K562 (cell line): ENCODE results near the gene TENT4B. TPM values are rescaled to one million over a fixed set of nuclear protein-coding genes. Genes with fewer than 3 reads are reported as not detected.
"Not testable (repeated sequence)": the region's sequence is repeated elsewhere in the genome, so short reads cannot be mapped to it uniquely, and the experiment has no call there.

Experiments
- ATAC-seq: fragments of 200-7000 bp; cut with Tn5 transposase; 3 replicates; pipeline ENCODE4 v1.9.1; 2020; ENCODE audit warnings: moderate library complexity
- BruUV-seq: library from RNA; stranded (reverse); fragments of 400-500 nt; replicated peaks from 2 replicates; lab custom pipeline; 2021; lab: Mats Ljungman, UMichigan
- CTCF ChIA-PET: fragments of 300-600 bp; formaldehyde crosslinking; extraction: SDS; loops from one replicate; lab custom pipeline; 2021; ENCODE audit warnings: low intra/inter-chr PET ratio; lab: Yijun Ruan, JAX
- POLR2A ChIA-PET: fragments of 300-600, 350-650 bp; sonication (Branson Sonifier 250); formaldehyde crosslinking; extraction: SDS; loops from one replicate; lab custom pipeline; 2021; ENCODE audit warnings: antibody characterized with exemption, inconsistent platforms; lab: Yijun Ruan, JAX
- DNase-seq, 4 experiments: peaks; one replicate each; pipeline versions ENCODE4 v3.0.0 to v3.0.0-alpha.2; 2011 to 2018; ENCODE audit warnings: low spot score in 3 of 4, mixed read lengths in 3 of 4; ENCODE audit errors: extremely low read depth in 1 of 4
- FAIRE-seq: peaks from 2 replicates; lab custom pipeline; 2011; peaks lifted over from hg19 to GRCh38; lab: Jason Lieb, UNC
- H2AFZ ChIP-seq: 2 replicates; pipeline ENCODE4 v1.6.0; 2011; ENCODE audit warnings: low read depth, low read length, control low read depth, inconsistent platforms
- H3K27ac ChIP-seq: fragments of 200-600 bp; 3 replicates; pipeline ENCODE4 v1.8.0; 2011; ENCODE audit warnings: low read depth, mild to moderate bottlenecking, control low read depth, inconsistent platforms, low read length, moderate library complexity, mixed read lengths; ENCODE audit errors: extremely low read depth
- H3K27me3 ChIP-seq, 2 experiments: fragments of 300-600 bp in 1 of 2; 2 replicates in 1 of 2; 3 replicates in 1 of 2; pipeline versions ENCODE4 v1.6.0 to v1.8.0; 2011; ENCODE audit warnings: inconsistent platforms in 2 of 2, low read length in 2 of 2, mild to moderate bottlenecking in 1 of 2, mixed read lengths in 1 of 2, moderate library complexity in 1 of 2; ENCODE audit not compliant: control insufficient read depth in 2 of 2, insufficient read depth in 2 of 2
- H3K36me3 ChIP-seq: fragments of 300-600 bp; 3 replicates; pipeline ENCODE4 v1.8.0; 2011; ENCODE audit warnings: mild to moderate bottlenecking, low read length, inconsistent platforms; ENCODE audit not compliant: control insufficient read depth, insufficient read depth
- H3K4me1 ChIP-seq, 2 experiments: fragments of 200-600 bp in 1 of 2; replicated peaks in 1 of 2; 2 replicates in 1 of 2; 3 replicates in 1 of 2; pipeline versions ENCODE4 v1.5.1 to v1.8.0; 2011; ENCODE audit warnings: inconsistent platforms in 2 of 2, low read length in 2 of 2, mild to moderate bottlenecking in 1 of 2, mixed read lengths in 1 of 2, moderate library complexity in 1 of 2; ENCODE audit not compliant: control insufficient read depth in 2 of 2, insufficient read depth in 2 of 2
- H3K4me2 ChIP-seq: 2 replicates; pipeline ENCODE4 v1.6.1; 2011; ENCODE audit warnings: low read length, control low read depth, inconsistent platforms, mixed read lengths; ENCODE audit not compliant: insufficient read depth
- H3K4me3 ChIP-seq: fragments of 200-600 bp; sonication (generic), shearing (Covaris generic); 2 replicates; pipeline ENCODE4 v1.5.1; 2016; ENCODE audit warnings: control low read depth, inconsistent platforms
- H3K79me2 ChIP-seq: fragments of 200-600 bp; 3 replicates; pipeline ENCODE4 v1.8.0; 2011; ENCODE audit warnings: low read length, inconsistent platforms; ENCODE audit not compliant: control insufficient read depth, insufficient read depth
- H3K9ac ChIP-seq, 2 experiments: 2 replicates each; pipeline versions ENCODE4 v1.6.0 to v1.6.1; 2011; ENCODE audit warnings: low read depth in 2 of 2, low read length in 2 of 2, control low read depth in 1 of 2, inconsistent platforms in 1 of 2, mild to moderate bottlenecking in 1 of 2, mixed read lengths in 1 of 2; ENCODE audit not compliant: insufficient read depth in 1 of 2
- H3K9me1 ChIP-seq: one replicate; pipeline ENCODE4 v1.6.0; 2011; ENCODE audit warnings: inconsistent platforms, mild to moderate bottlenecking, low read length, moderate library complexity; ENCODE audit not compliant: control insufficient read depth, insufficient read depth
- H3K9me3 ChIP-seq: replicated peaks from 2 replicates; pipeline ENCODE4 v1.5.1; 2011; ENCODE audit warnings: low read depth, low read length, inconsistent platforms; ENCODE audit not compliant: control insufficient read depth, insufficient read depth
- H4K20me1 ChIP-seq: replicated peaks from 2 replicates; pipeline ENCODE4 v1.6.1; 2011; ENCODE audit warnings: low read length, inconsistent platforms, mixed read lengths; ENCODE audit not compliant: control insufficient read depth, insufficient read depth
- ARHGAP35 ChIP-seq: fragments of 450-650 bp; IDR thresholded peaks from 2 replicates; pipeline ENCODE4 v1.6.1; 2018; ENCODE audit not compliant: partially characterized antibody
- FOXJ2 ChIP-seq: fragments of 200-800 bp; sonication (Bioruptor generic); IDR thresholded peaks from 2 replicates; pipeline ENCODE4 v1.6.1; 2016; ENCODE audit warnings: missing genetic modification characterization, missing compliant biosample characterization
- RNF2 ChIP-seq: sonication (generic); IDR thresholded peaks from 2 replicates; pipeline ENCODE4 v1.6.1; 2016
- YY1 ChIP-seq, 3 experiments: IDR thresholded peaks; 2 replicates each; pipeline ENCODE4 v1.6.1; 2011; ENCODE audit warnings: low read length in 2 of 3, mild to moderate bottlenecking in 2 of 3, moderate library complexity in 2 of 3, borderline replicate concordance in 1 of 3, control low read depth in 1 of 3, low read depth in 1 of 3; ENCODE audit not compliant: insufficient read depth in 3 of 3, insufficient replicate concordance in 2 of 3, control insufficient read depth in 1 of 3, insufficient read length in 1 of 3; ENCODE audit errors: extremely low read depth in 1 of 3
- ZNF76 ChIP-seq: fragments of 250-450 bp; sonication (Bioruptor Pico); IDR thresholded peaks from 2 replicates; pipeline ENCODE4 v1.4.0; 2020; ENCODE audit warnings: mild to moderate bottlenecking, moderate library complexity, borderline replicate concordance
- ZSCAN29 ChIP-seq: fragments of 450-650 bp; IDR thresholded peaks from 2 replicates; pipeline ENCODE4 v1.6.1; 2017
- WGBS: fragments of 100-300 bp; shearing (Covaris generic); methylation state at CpG from one replicate; pipeline ENCODE4 v1.1.6; 2016; ENCODE audit warnings: low coverage, mixed read lengths; ENCODE audit not compliant: insufficient coverage; ENCODE audit errors: missing lambda C conversion rate; 5-methylcytosine and 5-hydroxymethylcytosine counted together
- in situ Hi-C: fragments of 300-500 bp; cut with MboI; formaldehyde crosslinking; loops from 4 replicates; pipeline ENCODE4 v1.15.0; 2018; ENCODE audit warnings: inconsistent platforms, mixed read lengths
- intact Hi-C: fragments of 100-400 bp; cut with micrococcal nuclease; formaldehyde crosslinking; loops from 2 replicates; pipeline ENCODE4 v1.14.2; 2022
- polyA plus RNA-seq, 8 experiments: library from polyadenylated mRNA; depleted of rRNA in 4 of 8; stranded (reverse) in 5 of 8; unstranded in 3 of 8; fragments of >200 nt; fragmentation: Nextera tagmentation in 2 of 8; fragmentation: Illumina TruSeq in 1 of 8; extraction: Ambion mirVana in 2 of 8; extraction: Trizol in 1 of 8; gene quantifications; 2 replicates each; pipeline versions ENCODE4 v1.2.1 to v1.2.3, GENCODE V29; 2011 to 2014; ENCODE audit warnings: inconsistent platforms in 1 of 8, missing spikeins in 1 of 8
- total RNA-seq, 7 experiments: library from RNA; depleted of rRNA in 6 of 7; stranded (reverse); fragments of >200 nt in 6 of 7; fragmentation: Illumina TruSeq in 2 of 7; extraction: Trizol in 2 of 7; gene quantifications; 2 replicates each; pipeline versions ENCODE4 v1.2.1 to v1.2.3, GENCODE V29; 2011 to 2021; ENCODE audit warnings: low replicate concordance in 1 of 7
- TF ChIP-seq, protein P1 (sequence below): fragments of 450-650 bp; IDR thresholded peaks from 2 replicates; pipeline ENCODE4 v1.6.1; 2016; ENCODE audit warnings: low read depth
- TF ChIP-seq, protein P2 (sequence below): fragments of 250-450 bp; sonication (Bioruptor Pico); IDR thresholded peaks from 2 replicates; pipeline ENCODE4 v1.8.0; 2021; ENCODE audit warnings: borderline replicate concordance, mild to moderate bottlenecking, moderate library complexity; ENCODE audit not compliant: poor library complexity, severe bottlenecking

Gene TENT4B
- total and polyA plus RNA-seq, 9 of the 15 experiments (the other 6 are each of a cell fraction or from before 2014, with no cell fraction given) = 5.2 to 8.4 (median 7.0) TPM

DNA sequence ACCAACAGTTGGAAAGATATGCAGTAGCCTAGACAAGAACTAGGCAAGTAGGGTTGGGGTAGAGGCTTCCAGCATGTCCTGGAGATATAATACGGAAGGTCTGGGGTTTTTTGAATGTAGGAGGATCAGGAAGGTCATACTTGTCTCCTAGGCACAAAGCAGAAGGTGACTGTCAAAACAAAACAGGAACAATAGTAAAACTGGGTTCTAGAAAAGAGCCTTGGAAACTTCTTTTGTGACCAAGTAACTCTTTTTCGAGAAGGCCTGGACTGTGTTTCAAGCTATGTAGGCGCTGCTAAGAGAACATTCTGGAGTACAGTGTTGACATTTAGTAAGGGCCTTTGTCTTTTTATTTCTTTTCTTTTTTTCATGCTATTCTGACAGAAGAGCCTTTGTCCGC, 26.9 kb upstream of the TENT4B start (continued):
- TF ChIP-seq ZNF76 (no peak), ZSCAN29 (no peak), ARHGAP35 (no peak), RNF2 (no peak), YY1 (IDR thresholded peaks at IDR 0.05; ENCODE audit: borderline replicate concordance in 1 of 3, control insufficient read depth in 1 of 3, extremely low read depth in 1 of 3, insufficient read depth in 3 of 3, insufficient read length in 1 of 3, insufficient replicate concordance in 2 of 3, low read depth in 1 of 3, low read length in 2 of 3) (no peak), FOXJ2 (tag) (no peak)
- TF ChIP-seq, protein P1, sequence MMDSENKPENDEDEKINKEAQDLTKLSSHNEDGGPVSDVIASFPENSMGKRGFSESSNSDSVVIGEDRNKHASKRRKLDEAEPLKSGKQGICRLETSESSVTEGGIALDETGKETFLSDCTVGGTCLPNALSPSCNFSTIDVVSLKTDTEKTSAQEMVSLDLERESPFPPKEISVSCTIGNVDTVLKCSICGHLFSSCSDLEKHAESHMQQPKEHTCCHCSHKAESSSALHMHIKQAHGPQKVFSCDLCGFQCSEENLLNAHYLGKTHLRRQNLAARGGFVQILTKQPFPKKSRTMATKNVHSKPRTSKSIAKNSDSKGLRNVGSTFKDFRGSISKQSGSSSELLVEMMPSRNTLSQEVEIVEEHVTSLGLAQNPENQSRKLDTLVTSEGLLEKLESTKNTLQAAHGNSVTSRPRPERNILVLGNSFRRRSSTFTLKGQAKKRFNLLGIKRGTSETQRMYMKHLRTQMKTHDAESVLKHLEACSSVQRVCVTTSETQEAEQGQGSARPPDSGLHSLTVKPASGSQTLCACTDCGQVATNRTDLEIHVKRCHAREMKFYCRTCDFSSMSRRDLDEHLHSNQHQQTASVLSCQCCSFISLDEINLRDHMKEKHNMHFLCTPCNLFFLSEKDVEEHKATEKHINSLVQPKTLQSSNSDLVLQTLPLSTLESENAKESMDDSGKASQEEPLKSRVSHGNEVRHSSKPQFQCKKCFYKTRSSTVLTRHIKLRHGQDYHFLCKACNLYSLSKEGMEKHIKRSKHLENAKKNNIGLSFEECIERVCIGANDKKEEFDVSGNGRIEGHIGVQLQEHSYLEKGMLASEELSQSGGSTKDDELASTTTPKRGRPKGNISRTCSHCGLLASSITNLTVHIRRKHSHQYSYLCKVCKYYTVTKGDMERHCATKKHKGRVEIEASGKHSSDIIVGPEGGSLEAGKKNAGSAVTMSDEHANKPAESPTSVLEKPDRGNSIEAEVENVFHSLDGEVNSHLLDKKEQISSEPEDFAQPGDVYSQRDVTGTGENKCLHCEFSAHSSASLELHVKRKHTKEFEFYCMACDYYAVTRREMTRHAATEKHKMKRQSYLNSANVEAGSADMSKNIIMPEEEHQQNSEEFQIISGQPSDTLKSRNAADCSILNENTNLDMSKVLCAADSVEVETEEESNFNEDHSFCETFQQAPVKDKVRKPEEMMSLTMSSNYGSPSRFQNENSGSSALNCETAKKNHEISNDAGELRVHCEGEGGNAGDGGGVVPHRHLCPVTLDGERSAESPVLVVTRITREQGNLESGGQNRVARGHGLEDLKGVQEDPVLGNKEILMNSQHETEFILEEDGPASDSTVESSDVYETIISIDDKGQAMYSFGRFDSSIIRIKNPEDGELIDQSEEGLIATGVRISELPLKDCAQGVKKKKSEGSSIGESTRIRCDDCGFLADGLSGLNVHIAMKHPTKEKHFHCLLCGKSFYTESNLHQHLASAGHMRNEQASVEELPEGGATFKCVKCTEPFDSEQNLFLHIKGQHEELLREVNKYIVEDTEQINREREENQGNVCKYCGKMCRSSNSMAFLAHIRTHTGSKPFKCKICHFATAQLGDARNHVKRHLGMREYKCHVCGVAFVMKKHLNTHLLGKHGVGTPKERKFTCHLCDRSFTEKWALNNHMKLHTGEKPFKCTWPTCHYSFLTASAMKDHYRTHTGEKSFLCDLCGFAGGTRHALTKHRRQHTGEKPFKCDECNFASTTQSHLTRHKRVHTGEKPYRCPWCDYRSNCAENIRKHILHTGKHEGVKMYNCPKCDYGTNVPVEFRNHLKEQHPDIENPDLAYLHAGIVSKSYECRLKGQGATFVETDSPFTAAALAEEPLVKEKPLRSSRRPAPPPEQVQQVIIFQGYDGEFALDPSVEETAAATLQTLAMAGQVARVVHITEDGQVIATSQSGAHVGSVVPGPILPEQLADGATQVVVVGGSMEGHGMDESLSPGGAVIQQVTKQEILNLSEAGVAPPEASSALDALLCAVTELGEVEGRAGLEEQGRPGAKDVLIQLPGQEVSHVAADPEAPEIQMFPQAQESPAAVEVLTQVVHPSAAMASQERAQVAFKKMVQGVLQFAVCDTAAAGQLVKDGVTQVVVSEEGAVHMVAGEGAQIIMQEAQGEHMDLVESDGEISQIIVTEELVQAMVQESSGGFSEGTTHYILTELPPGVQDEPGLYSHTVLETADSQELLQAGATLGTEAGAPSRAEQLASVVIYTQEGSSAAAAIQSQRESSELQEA = no peak
- TF ChIP-seq, protein P2, sequence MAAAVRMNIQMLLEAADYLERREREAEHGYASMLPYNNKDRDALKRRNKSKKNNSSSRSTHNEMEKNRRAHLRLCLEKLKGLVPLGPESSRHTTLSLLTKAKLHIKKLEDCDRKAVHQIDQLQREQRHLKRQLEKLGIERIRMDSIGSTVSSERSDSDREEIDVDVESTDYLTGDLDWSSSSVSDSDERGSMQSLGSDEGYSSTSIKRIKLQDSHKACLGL = no peak
- TF ChIP-seq, all 486 proteins: peak for 0

DNA sequence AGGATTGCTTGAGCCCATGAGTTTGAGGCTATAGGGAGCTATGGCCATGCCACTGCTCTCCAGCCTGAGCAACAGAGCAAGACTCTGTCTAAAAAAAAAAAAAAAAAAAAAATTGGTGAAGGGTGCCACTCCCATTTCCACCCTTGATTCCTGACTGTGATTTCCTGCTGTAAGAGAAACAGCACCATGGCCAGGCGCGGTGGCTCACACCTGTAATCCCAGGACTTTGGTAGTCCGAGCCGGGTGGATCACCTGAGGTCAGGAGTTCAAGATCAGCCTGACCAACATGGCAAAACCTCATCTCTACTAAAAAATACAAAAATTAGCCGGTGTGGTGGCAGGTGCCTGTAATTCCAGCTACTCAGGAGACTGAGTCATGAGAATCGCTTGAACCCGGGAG, 20.5 kb upstream of the TENT4B start:
- H3K4me3 ChIP-seq, H3K27ac ChIP-seq, FAIRE-seq, intact Hi-C loops, H3K9me3 ChIP-seq, H2AFZ ChIP-seq, CTCF ChIA-PET, H3K9ac ChIP-seq, H3K4me1 ChIP-seq, H3K4me2 ChIP-seq, H3K36me3 ChIP-seq, in situ Hi-C loops, ATAC-seq, H3K79me2 ChIP-seq, H3K9me1 ChIP-seq, DNase-seq, H4K20me1 ChIP-seq, BruUV-seq: not testable (repeated sequence)
- POLR2A ChIA-PET = interaction anchor here (1.2 kb wide), 1 partner anchor 11 kb away, joined by 5 read pairs; no protein-coding TSS in a partner anchor
- WGBS = 2% methylated on average over 7 of the region's 7 CpGs
- peaks cover 16 to 26% of the 10 kb centered on the region in 2 experiments for H3K27me3 ChIP-seq
